KBM-7 (cell line): Measurements from ENCODE around the gene SYT13.

ENCODE experiments used
- DNase-seq: peaks from one replicate; pipeline ENCODE4 v3.0.0-alpha.2; 2015
- in situ Hi-C: fragments of 300-500 bp; cut with MboI; formaldehyde crosslinking; loops from 2 replicates; pipeline ENCODE4 v1.14.3; 2020; ENCODE audit warnings: low sequenced_read_pairs, low pct_unique_long_range_greater_than_20kb, mixed read lengths

The SYT13 gene

DNA sequence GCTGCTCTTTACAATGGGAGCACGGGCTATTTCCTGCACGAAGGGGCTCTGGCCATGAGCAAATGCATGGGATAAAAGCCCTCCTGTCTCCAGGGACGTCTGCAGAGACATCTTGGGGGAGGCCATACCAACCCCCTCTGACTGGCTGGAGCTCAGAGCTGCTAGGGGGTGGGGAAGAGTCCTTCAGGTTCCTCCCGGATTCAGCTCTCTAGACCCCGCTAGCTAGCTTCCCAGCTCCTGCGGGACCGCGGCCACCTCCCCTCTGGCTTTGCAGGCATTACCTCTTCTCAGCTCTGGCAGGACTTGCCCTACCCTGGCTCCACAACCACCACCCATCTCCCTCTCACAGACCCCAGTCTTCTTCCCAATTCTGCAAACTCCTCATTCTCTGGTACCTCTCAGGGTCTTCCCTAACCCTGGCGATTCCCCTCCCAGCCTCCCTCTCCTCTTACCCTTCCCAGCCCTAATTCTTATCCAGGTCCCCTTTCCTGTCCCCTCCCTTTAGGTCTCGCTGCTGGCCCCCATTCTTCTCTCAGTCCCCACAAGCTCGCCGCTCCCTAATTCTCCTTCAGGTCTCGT, 802 bp downstream of the SYT13 start:
- in situ Hi-C loops = loop anchor here (25.0 kb wide), 1 partner anchor 348 kb away; no protein-coding TSS in a partner anchor

DNA sequence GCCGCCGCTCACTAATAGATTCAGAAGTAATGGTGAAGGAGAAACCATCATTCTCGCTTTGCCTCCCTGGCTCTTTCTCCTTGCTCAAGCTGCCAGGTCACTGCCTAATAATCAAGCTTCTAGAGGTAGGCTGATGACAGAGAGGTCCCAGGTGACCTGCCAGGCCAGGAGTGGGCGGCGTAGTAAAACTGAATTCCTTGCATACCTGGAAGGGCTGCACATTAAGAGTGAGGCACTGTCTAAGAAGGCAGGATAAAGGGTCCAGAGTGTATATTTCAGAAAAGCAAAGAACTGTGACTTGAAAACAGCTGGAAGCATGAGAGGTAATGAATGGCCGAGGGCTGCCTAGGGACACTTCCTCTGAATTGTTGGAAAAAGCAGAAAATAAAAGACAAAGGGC, 4.1 kb downstream of the SYT13 start:
- in situ Hi-C loops = loop anchor here (25.0 kb wide), 1 partner anchor 345 kb away; no protein-coding TSS in a partner anchor

More for the DNA sequence above, 802 bp downstream of the SYT13 start:
- DNase-seq = no peak

GRCh38 chr11:45280449-45280848, 5.7 kb downstream of the SYT13 start:
- in situ Hi-C loops = loop anchor here (25.0 kb wide), 1 partner anchor 343 kb away; no protein-coding TSS in a partner anchor
- DNase-seq = no peak

More for the DNA sequence above, 4.1 kb downstream of the SYT13 start:
- DNase-seq = no peak

DNA sequence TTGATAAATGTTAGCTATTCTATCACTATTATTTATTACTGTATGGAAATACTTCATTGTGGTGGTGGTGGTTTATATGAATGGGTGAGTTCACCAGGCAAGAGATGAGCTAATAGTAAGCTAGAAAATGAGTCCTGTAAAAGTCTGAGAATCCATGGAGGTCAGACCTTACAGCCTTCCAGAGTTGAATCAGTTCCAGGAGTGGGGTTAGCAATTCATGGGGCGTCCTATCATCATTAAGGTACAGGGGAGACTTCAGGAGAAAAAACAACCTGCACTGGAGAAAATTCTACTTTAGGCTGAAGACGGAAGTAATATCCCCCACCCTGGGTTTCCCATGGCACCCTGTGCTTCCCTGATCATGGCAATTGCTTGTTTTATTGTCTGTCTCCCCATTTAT, 6.5 kb downstream of the SYT13 start:
- DNase-seq = no peak
- in situ Hi-C loops = loop anchor here (25.0 kb wide), 1 partner anchor 342 kb away; no protein-coding TSS in a partner anchor

GRCh38 chr11:45278714-45279113, 7.4 kb downstream of the SYT13 start:
- in situ Hi-C loops = loop anchor here (25.0 kb wide), 1 partner anchor 341 kb away; no protein-coding TSS in a partner anchor
- DNase-seq = no peak

GRCh38 chr11:45275828-45276227, 10.3 kb downstream of the SYT13 start:
- in situ Hi-C loops = loop anchor here (25.0 kb wide), 1 partner anchor 339 kb away; no protein-coding TSS in a partner anchor

GRCh38 chr11:45274206-45274605, 11.9 kb downstream of the SYT13 start:
- no peak for DNase-seq
- in situ Hi-C loops = no loop called here

More at GRCh38 chr11:45275828-45276227, 10.3 kb downstream of the SYT13 start:
- no peak for DNase-seq

DNA sequence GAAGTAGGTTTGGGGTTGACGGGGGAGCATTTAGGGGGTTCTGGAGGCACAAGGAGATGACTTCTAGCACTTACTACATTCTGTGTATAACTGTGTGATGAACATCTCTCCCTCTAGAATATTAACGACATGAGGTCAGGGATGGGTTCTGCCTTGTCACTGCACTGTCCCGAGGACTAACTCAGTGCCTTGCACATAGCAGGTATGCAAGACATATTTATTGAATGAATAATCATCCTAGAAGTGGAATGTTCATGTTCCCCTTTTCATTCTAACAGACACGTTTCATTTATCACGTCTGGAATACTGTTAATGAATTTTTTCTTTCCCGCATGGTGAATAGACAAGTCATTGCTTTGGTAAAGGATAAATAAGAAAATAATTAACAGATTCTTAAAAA, 12.6 kb downstream of the SYT13 start:
- in situ Hi-C loops = no loop called here
- no peak for DNase-seq

- in situ Hi-C loops = no loop called here
- no peak for DNase-seq
Measured at GRCh38 chr11:45272701-45273100, 13.4 kb downstream of the SYT13 start.

DNA sequence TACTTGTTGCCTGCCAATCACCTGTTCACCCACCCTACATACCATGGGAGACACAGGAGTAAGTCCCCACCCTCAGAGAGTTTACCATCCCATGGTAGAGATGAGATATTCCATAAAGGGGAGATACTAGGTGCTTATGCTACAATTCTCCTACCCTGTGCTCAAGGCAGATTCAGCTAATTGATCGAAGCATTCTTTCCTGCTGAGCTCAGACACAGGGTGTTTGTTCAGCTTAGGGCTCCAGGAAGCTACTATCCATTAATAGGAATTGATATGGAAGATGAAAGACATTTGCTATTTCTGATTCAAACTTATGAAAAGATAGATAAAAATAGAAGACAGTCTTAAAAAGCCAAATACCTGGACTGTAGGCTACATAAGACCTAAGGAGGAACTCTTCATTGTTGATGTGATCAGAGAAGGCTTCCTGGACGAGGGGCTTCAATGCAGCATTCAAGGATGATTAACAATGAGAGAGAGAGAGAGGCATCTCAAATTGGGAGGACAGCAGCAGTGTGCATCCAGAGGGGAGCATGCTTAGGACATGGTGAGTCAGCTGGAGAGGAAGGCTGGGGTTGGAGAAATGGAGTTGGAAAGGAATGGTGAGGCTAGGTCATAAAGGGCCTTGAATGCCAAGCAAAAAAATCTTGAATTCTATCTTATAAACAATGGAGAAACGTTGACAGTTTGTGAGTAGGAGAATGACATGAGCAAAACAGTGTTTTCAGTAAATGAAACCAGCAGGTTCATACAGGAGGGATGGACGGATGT, 15.0 kb downstream of the SYT13 start:
- in situ Hi-C loops = no loop called here
- no peak for DNase-seq

DNA sequence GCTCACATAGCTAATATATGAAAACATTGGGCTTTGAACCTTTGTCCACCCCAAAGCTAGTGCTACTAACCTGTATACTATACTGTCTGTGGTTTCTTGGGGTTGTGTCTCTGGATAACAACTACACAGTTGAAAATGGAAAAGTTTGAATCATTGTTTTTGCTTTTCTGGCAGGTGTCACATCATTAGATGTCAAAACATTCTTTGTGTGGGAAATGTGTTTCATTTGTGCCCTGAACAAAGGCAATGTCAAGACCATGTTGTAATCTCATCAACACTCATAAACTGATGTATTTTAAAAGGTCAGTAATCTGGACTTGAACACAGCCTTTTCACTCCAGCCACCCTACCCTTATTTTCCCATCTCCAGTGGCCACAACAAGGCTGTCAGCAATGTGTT, 16.5 kb downstream of the SYT13 start:
- no peak for DNase-seq
- in situ Hi-C loops = no loop called here

DNA sequence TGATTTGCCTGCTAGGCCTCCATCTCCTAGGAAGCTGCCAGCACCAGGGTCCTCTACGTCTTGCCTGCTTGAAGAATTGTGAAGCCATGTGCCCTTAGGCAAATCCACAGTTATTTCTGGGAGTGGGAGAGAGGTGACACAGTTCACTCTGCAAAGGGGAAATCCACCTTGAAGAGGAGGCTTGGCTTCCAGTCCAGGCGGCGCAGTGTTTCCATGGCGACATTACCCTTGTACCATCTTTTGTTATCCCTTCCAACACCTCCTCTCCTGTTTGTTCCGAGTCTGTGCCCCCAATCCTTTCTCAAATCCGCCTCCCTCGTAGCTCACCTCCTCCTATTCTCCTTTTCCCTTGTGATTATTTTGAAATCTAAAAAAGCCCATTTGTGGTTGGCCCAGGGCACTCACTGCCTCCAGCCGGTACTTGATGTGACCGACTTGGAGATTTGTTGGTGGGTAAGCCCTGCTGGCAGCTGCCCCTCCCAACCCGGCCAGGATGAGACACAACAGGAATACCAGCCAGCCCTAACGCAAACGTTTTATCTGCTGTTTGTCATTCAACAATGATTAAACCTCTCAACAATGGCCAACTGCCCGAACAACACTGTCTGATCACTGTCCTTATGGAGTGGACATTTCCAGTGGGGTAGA, 18.4 kb downstream of the SYT13 start:
- in situ Hi-C loops = no loop called here
- DNase-seq = no peak

- in situ Hi-C loops = no loop called here
- DNase-seq = no peak
Measured at GRCh38 chr11:45267052-45267451, 19.1 kb downstream of the SYT13 start.

DNA sequence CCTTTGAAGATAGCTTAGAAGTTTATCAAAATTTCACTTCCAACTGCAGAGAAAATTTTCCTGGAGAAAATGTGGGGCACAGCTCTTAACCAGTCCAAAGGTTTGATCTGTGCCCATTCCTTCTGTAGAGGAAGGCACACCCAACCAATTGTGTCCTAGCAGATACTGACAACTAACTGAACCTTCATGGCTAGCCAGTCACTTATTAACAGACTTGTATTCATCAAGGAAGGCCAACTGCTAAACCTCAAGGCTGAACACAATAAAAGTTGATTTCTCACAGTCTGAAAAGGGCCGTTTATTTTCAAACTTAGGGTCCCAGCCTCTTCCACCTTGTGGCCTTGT, 19.5 kb downstream of the SYT13 start:
- in situ Hi-C loops = no loop called here

GRCh38 chr11:45265969-45266675, 20.0 kb downstream of the SYT13 start:
- DNase-seq = no peak
- in situ Hi-C loops = no loop called here

More for the DNA sequence above, 19.5 kb downstream of the SYT13 start:
- no peak for DNase-seq

DNA sequence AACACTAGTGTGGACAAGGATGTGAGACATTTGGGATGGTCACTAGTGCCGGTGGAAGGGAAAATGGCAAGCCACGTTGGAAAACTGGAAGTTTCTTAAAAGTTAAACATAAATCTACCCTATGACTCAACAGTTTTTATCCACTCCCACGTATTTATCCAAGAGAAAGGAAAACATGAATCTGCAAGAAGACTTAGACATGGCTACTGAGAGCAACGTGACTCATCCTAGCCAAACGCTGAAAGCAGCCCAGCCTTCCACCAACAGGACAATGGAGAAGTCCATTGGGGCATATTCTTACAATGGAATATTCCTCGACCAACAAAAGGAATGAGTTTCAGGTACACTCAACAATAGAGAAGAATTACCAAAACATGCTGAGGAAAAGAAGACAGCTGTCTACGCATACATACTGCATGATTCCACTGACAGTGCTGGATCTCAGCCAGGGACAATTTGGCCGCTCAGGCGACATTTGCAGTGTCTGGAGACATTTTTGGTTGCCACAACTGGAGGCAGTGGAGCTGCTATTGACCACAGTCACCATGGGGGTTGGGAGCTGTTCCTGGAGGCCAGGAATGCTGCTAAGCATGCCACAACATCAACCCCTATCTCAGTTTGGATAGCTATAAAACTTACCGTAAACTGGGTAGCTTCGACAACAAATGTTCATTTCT, 21.2 kb downstream of the SYT13 start:
- in situ Hi-C loops = no loop called here
- no peak for DNase-seq

GRCh38 chr11:45263773-45264172, 22.4 kb downstream of the SYT13 start:
- in situ Hi-C loops = no loop called here
- DNase-seq = no peak

DNA sequence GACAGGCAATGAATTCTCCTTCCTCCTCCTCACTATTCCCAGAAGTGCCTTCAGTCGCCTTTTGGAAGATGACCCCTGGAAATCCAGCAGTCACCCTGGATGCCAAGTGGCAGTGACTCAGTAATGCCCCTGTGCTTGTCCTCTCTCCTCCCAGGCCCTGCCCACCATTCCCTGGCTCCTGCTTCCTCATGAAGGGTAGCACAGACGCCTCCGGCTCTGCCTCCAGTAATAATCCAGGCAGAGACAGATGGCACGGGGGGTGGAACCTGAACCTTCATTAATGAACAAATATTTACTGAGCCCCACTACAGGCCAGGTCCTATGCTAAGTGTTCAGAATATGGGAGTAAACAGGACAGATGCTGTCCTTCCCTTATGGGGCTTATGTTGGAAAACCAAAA, 23.2 kb downstream of the SYT13 start:
- no peak for DNase-seq
- in situ Hi-C loops = no loop called here

DNA sequence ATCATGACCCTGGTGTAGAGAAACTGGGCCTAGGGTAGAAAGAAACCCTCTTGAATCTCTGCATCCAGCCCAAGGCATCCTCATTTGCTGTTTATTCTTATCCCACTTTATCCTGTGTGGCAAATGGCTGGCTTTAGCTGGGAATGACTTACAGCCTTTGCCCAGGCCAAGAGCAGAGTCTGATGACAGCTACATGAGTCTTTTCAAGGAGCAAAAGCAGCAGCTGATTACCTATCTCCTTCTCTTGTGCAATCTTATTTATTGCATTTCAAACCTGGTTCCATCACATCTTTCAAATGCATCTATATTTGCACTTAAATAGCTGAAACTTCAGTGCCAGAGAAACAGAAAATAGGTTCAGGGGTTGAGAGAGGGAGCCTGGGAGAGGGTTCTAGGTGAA, 26.1 kb downstream of the SYT13 start:
- in situ Hi-C loops = no loop called here
- no peak for DNase-seq
